ENCODE results near the gene FREY1. TPM values are rescaled to one million over a fixed set of nuclear protein-coding genes. Genes with fewer than 3 reads are reported as not detected.

Gene FREY1
- total RNA-seq, 1 donor from 2014 or later, result not detected

DNA sequence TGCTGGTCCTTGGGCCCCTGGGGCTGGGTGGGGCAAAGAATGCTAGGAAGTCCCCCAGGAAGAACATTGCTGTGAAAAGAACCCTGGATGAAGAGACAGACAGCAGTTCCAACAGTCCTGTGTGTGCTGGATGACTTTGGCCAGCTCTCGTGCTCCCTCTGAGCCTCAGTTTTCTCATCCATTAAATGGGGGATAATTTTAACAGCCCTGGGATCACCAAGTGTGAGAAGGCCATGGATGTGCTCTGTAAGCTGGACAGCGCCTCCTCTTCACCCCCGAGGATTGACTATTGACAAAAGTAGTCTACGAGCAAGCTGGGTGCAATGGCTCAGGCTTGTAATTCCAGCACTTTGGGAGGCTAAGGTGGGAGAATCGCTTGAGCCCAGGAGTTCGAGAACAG lies 17.9 kb upstream of the FREY1 start:
- H3K27ac Mint-ChIP-seq, result no peak overlapping the region

DNA sequence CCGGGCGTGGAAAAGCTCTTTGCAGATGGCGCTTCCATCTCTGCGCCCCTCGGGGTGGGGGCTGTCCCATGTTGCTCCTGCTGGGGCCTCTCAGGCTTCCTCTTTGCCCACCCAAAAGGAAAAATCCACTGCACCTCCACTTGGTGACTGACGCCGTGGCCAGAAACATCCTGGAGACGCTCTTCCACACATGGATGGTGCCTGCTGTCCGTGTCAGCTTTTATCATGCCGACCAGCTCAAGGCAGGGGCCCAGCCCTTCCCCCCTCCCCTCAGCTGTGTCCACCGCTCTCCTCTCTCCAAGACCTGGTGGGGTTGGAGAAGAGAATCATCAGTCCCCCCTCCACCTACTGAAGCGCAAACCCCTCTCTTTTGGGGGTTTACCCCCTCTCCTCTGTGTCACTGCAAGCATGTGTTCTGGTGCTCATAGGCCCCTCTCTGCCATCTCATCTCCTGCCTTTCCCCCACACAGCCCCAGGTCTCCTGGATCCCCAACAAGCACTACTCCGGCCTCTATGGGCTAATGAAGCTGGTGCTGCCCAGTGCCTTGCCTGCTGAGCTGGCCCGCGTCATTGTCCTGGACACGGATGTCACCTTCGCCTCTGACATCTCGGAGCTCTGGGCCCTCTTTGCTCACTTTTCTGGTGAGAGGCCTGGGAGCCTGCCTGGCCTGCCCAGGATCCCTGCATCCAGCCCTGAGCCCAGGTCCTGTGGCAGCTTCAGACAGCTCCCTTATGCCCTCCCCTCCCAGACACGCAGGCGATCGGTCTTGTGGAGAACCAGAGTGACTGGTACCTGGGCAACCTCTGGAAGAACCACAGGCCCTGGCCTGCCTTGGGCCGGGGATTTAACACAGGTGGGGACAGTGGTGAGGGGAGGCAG lies 17.2 kb upstream of the FREY1 start:
- DNase-seq (ENCODE audit: low spot score), result peak; percentile 2
- peak overlapping the region; percentile 40 for H3K27ac Mint-ChIP-seq

More for the DNA sequence above, 17.9 kb upstream of the FREY1 start:
- no peak overlapping the region for H2AFZ ChIP-seq (replicated peaks)
- peaks cover 10% of the 10 kb centered on the region for H3K27me3 ChIP-seq
- peaks cover 5% of the 10 kb centered on the region for H3K79me2 ChIP-seq (ENCODE audit: low read depth)
- no peaks in the 10 kb centered on the region for H3K9me3 Mint-ChIP-seq
- H3K27me3 Mint-ChIP-seq (ENCODE audit: insufficient read depth, low read depth), result peaks cover 36% of the 10 kb centered on the region
- peak; percentile 3 for DNase-seq (ENCODE audit: low spot score)
- no peak overlapping the region for H3K4me3 ChIP-seq
- TF ChIP-seq, protein P1, sequence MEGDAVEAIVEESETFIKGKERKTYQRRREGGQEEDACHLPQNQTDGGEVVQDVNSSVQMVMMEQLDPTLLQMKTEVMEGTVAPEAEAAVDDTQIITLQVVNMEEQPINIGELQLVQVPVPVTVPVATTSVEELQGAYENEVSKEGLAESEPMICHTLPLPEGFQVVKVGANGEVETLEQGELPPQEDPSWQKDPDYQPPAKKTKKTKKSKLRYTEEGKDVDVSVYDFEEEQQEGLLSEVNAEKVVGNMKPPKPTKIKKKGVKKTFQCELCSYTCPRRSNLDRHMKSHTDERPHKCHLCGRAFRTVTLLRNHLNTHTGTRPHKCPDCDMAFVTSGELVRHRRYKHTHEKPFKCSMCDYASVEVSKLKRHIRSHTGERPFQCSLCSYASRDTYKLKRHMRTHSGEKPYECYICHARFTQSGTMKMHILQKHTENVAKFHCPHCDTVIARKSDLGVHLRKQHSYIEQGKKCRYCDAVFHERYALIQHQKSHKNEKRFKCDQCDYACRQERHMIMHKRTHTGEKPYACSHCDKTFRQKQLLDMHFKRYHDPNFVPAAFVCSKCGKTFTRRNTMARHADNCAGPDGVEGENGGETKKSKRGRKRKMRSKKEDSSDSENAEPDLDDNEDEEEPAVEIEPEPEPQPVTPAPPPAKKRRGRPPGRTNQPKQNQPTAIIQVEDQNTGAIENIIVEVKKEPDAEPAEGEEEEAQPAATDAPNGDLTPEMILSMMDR (IDR thresholded peaks at IDR 0.05), result no peak
- TF ChIP-seq EZH2 (IDR thresholded peaks at IDR 0.05) (no peak), EZH2phosphoT487 (IDR thresholded peaks at IDR 0.05) (no peak)
- H3K4me1 Mint-ChIP-seq, result peaks cover 26% of the 10 kb centered on the region
- H3K9me3 ChIP-seq (ENCODE audit: low read depth), result no peaks in the 10 kb centered on the region
- H3K36me3 Mint-ChIP-seq, result no peaks in the 10 kb centered on the region
- H3K4me2 ChIP-seq, result no peak overlapping the region
- no peak overlapping the region for H3K9ac ChIP-seq
- peaks cover 20% of the 10 kb centered on the region for H3K4me1 ChIP-seq
- peaks cover 30% of the 10 kb centered on the region for H3F3A ChIP-seq (ENCODE audit: low read depth)
- no peak overlapping the region for H3K4me3 Mint-ChIP-seq
- no peaks in the 10 kb centered on the region for H3K36me3 ChIP-seq
- H4K20me1 ChIP-seq (ENCODE audit: low read depth), result peaks cover 9% of the 10 kb centered on the region
- H3K27ac ChIP-seq, result no peak overlapping the region

DNA sequence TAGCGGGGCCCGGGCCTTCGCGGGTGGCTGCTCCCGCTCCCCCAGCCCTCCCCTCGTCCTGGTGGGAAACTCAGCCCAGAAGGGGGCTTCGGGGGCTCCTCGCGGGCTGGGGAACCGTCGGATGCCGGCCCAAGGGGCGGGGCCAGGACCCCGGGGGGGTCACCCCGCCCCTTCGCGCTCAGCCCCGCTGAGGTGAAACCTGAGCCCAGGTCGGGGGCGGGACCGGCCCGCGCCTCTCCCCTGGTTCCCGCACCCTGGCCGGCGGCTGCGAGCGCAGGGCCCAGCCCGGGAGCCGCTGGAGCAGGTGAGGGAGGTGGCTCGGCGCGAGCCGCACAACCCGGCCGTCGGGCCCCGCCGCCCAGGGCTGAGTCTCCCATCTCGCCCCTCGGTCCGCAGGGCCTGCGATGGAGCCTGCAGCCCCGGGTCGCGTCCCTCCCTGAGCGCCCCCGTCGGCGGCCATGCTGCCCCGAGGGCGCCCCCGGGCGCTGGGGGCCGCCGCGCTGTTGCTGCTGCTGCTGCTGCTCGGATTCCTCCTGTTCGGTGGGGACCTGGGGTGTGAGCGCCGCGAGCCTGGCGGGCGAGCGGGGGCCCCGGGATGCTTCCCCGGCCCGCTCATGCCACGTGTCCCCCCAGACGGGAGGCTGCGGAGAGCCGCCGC lies 15.5 kb upstream of the FREY1 start, which contains the start of gene LARGE2:
LARGE2 (plus strand) TSS at position 232 of the 658 bp plus-strand sequence; CDS start at position 459, 227 bp downstream.
- H3K4me3 ChIP-seq, result peak within 1 kb of the TSS; percentile 61
- peak within 1 kb of the TSS; percentile 87 for H2AFZ ChIP-seq (replicated peaks)
- DNase-seq (ENCODE audit: low spot score), result peak; percentile 89

More for the DNA sequence above, 17.2 kb upstream of the FREY1 start:
- peaks cover 38% of the 10 kb centered on the region for H3K27me3 Mint-ChIP-seq (ENCODE audit: insufficient read depth, low read depth)
- H3K4me3 Mint-ChIP-seq, result peak overlapping the region; percentile 79
- Histone ChIP-seq H3K27ac (no peak overlapping the region), H4K20me1 (ENCODE audit: low read depth) (peaks cover 9% of the 10 kb centered on the region), H3K4me2 (no peak overlapping the region), H3K27me3 (peaks cover 10% of the 10 kb centered on the region), H3K79me2 (ENCODE audit: low read depth) (peaks cover 5% of the 10 kb centered on the region), H3F3A (ENCODE audit: low read depth) (peaks cover 36% of the 10 kb centered on the region), H3K36me3 (no peaks in the 10 kb centered on the region), H3K4me3 (no peak overlapping the region), H3K9me3 (ENCODE audit: low read depth) (no peaks in the 10 kb centered on the region), H3K9ac (no peak overlapping the region), H3K4me1 (peaks cover 26% of the 10 kb centered on the region), H2AFZ (replicated peaks) (no peak overlapping the region)
- H3K9me3 Mint-ChIP-seq, result no peaks in the 10 kb centered on the region
- H3K36me3 Mint-ChIP-seq, result no peaks in the 10 kb centered on the region
- TF ChIP-seq, protein P1 (IDR thresholded peaks at IDR 0.05), result no peak
- TF ChIP-seq EZH2 (IDR thresholded peaks at IDR 0.05), result no peak
- no peak for TF ChIP-seq EZH2phosphoT487 (IDR thresholded peaks at IDR 0.05)
- peaks cover 31% of the 10 kb centered on the region for H3K4me1 Mint-ChIP-seq

More for the DNA sequence above, 15.5 kb upstream of the FREY1 start, which contains the start of gene LARGE2:
- Mint-ChIP-seq H3K4me3 (peak within 1 kb of the TSS; percentile 80), H3K27ac (peak within 1 kb of the TSS; percentile 58), H3K27me3 (ENCODE audit: insufficient read depth, low read depth) (peaks cover 38% of the 10 kb centered on the region), H3K4me1 (peaks cover 40% of the 10 kb centered on the region), H3K9me3 (no peaks in the 10 kb centered on the region), H3K36me3 (no peaks in the 10 kb centered on the region)
- TF ChIP-seq EZH2phosphoT487 (IDR thresholded peaks at IDR 0.05) (no peak), EZH2 (IDR thresholded peaks at IDR 0.05) (no peak)
- TF ChIP-seq, protein P1 (IDR thresholded peaks at IDR 0.05), result no peak
- H3K79me2 ChIP-seq (ENCODE audit: low read depth), result peaks cover 5% of the 10 kb centered on the region
- H3K27ac ChIP-seq, result no peak within 1 kb of the TSS
- no peaks in the 10 kb centered on the region for H3K9me3 ChIP-seq (ENCODE audit: low read depth)
- H4K20me1 ChIP-seq (ENCODE audit: low read depth), result peaks cover 10% of the 10 kb centered on the region
- H3K4me2 ChIP-seq, result peak within 1 kb of the TSS; percentile 82
- H3K4me1 ChIP-seq, result peaks cover 32% of the 10 kb centered on the region
- H3F3A ChIP-seq (ENCODE audit: low read depth), result peaks cover 50% of the 10 kb centered on the region
- peaks cover 10% of the 10 kb centered on the region for H3K27me3 ChIP-seq
- no peak within 1 kb of the TSS for H3K9ac ChIP-seq
- H3K36me3 ChIP-seq, result no peaks in the 10 kb centered on the region
